Measurements from ENCODE around the gene PPP6R3. TPM values are rescaled to one million over a fixed set of nuclear protein-coding genes. Genes with fewer than 3 reads are reported as not detected.

PPP6R3 gene
- total and polyA plus RNA-seq, 2 of the 8 experiments (the other 6 are each of a cell fraction or from before 2014, with no cell fraction given): 44.6 to 150 TPM

GRCh38 chr11:68650801-68651200 lies 190.2 kb downstream of the PPP6R3 start:
- ChIA-PET CTCF (ENCODE audit: partially characterized antibody) (interaction anchor here (0.6 to 1.6 kb wide), 5 partner anchors 14 to 218 kb away, joined by 3 to 4 read pairs (median 3); no protein-coding TSS in a partner anchor), POLR2A (ENCODE audit: partially characterized antibody) (no interaction called here)
- Histone ChIP-seq H4K20me1 (replicated peaks in 1 of 2; ENCODE audit: control insufficient read depth in 1 of 2, insufficient read depth in 2 of 2, low read length in 2 of 2) (no peaks in the 10 kb centered on the region), H4K8ac (ENCODE audit: extremely low read depth, insufficient read depth, low read length) (no peak overlapping the region), H3K4me3 (ENCODE audit: extremely low read depth in 1 of 4, insufficient read depth in 2 of 4, low read depth in 3 of 4, low read length in 4 of 4) (no peak overlapping the region), H2BK5ac (ENCODE audit: low read depth, low read length) (peak overlapping the region; percentile 44; the same call in 1 of the 2 replicates), H3K9me3 (ENCODE audit: insufficient read depth in 2 of 2, low read depth in 1 of 2, low read length in 1 of 2) (peaks cover 0 to 11% of the 10 kb centered on the region in 2 experiments; a peak in 3 of 4 replicates), H3K4me2 (ENCODE audit: insufficient read depth in 1 of 2, low read depth in 2 of 2, low read length in 2 of 2) (no peak overlapping the region), H4K5ac (ENCODE audit: insufficient read length, low read depth, low read length) (no peak overlapping the region), H2AK5ac (ENCODE audit: low read depth, low read length) (no peak overlapping the region), H2BK120ac (replicated peaks; ENCODE audit: low read depth, low read length) (no peak overlapping the region), H3K79me2 (ENCODE audit: control insufficient read depth in 1 of 2, insufficient read depth in 2 of 2, low read length in 2 of 2) (no peaks in the 10 kb centered on the region), H2AFZ (ENCODE audit: low read length) (no peak overlapping the region), H3K27me3 (replicated peaks in 1 of 4; ENCODE audit: control insufficient read depth in 3 of 4, extremely low read depth in 1 of 4, insufficient read depth in 3 of 4, low read length in 3 of 4) (no peaks in the 10 kb centered on the region), H3K4me1 (replicated peaks in 1 of 4; ENCODE audit: control insufficient read depth in 3 of 4, insufficient read depth in 4 of 4, low read length in 3 of 4) (peaks cover 0 to 12% (median 1%) of the 10 kb centered on the region in 4 experiments; a peak in 1 of 7 replicates), H3K36me3 (ENCODE audit: control insufficient read depth in 2 of 4, insufficient read depth in 4 of 4, low read length in 3 of 4) (no peaks in the 10 kb centered on the region), H2BK20ac (ENCODE audit: low read length) (no peak overlapping the region), H2BK15ac (ENCODE audit: low read length) (no peak overlapping the region), H4K91ac (replicated peaks; ENCODE audit: insufficient read length, low read length) (no peak overlapping the region), H2BK12ac (ENCODE audit: low read depth, low read length) (no peak overlapping the region), H3K23me2 (ENCODE audit: low read depth, low read length) (no peaks in the 10 kb centered on the region), H3K14ac (ENCODE audit: insufficient read length) (no peak overlapping the region), H3K23ac (ENCODE audit: insufficient read length) (no peak overlapping the region), H3K18ac (ENCODE audit: extremely low read depth, low read length) (no peak overlapping the region), H3K27ac (ENCODE audit: low read depth, low read length) (no peak overlapping the region), H3K79me1 (ENCODE audit: low read depth, low read length) (no peaks in the 10 kb centered on the region), H3K4ac (replicated peaks; ENCODE audit: insufficient read length, low read depth, low read length) (no peak overlapping the region), H3K56ac (replicated peaks; ENCODE audit: insufficient read length, low read depth, low read length) (no peak overlapping the region), H3K9ac (replicated peaks in 1 of 4; ENCODE audit: extremely low read depth in 1 of 4, low read depth in 3 of 4, low read length in 3 of 4) (no peak overlapping the region)
- no peak for FAIRE-seq
- 97% methylated on average over 12 of the region's 14 CpGs; no CpG with 5 or more reads in 1 of the 2 experiments for WGBS, 2 experiments (ENCODE audit: extremely low coverage in 1 of 2, insufficient coverage in 1 of 2, insufficient read length in 1 of 2, insufficient replicate concordance in 2 of 2, low coverage in 1 of 2, low lambda C conversion rate in 2 of 2, missing lambda C conversion rate in 1 of 2)
- DNase-seq (ENCODE audit: low read depth in 1 of 2, low spot score in 2 of 2): no peak
- TF ChIP-seq SIX5 (IDR thresholded peaks at IDR 0.05; ENCODE audit: low read depth, low read length) (no peak), EGR1 (IDR thresholded peaks at IDR 0.05; ENCODE audit: borderline replicate concordance, low read depth, low read length) (no peak), KDM4A (IDR thresholded peaks at IDR 0.05; ENCODE audit: low read depth, low read length, severe bottlenecking) (no peak), RFX5 (IDR thresholded peaks at IDR 0.05; ENCODE audit: borderline replicate concordance, low read depth, low read length) (no peak), PHF8 (conservative IDR thresholded peaks at IDR 0.05; ENCODE audit: low read depth, low read length) (no peak), POU5F1 (IDR thresholded peaks at IDR 0.05; ENCODE audit: low read depth, low read length) (no peak), CEBPB (IDR thresholded peaks at IDR 0.05; ENCODE audit: low read depth, low read length) (no peak), RNF2 (IDR thresholded peaks at IDR 0.05; ENCODE audit: borderline replicate concordance, low read depth, low read length, missing control alignments, poor library complexity, severe bottlenecking) (no peak), SIN3A (conservative IDR thresholded peaks at IDR 0.05 in 1 of 2, IDR thresholded peaks at IDR 0.05 in 1 of 2; ENCODE audit: low read depth in 1 of 2, low read length in 2 of 2) (no peak), SP1 (IDR thresholded peaks at IDR 0.05; ENCODE audit: low read depth, low read length) (no peak), GABPA (IDR thresholded peaks at IDR 0.05; ENCODE audit: borderline replicate concordance, insufficient read depth, low read length) (no peak), ATF3 (IDR thresholded peaks at IDR 0.05; ENCODE audit: insufficient read depth, low read depth, low read length) (no peak), JUND (IDR thresholded peaks at IDR 0.05; ENCODE audit: low read length) (no peak), TBP (IDR thresholded peaks at IDR 0.05; ENCODE audit: low read depth, low read length) (no peak)
